ENCODE results near the gene S100A5.

The S100A5 gene

DNA sequence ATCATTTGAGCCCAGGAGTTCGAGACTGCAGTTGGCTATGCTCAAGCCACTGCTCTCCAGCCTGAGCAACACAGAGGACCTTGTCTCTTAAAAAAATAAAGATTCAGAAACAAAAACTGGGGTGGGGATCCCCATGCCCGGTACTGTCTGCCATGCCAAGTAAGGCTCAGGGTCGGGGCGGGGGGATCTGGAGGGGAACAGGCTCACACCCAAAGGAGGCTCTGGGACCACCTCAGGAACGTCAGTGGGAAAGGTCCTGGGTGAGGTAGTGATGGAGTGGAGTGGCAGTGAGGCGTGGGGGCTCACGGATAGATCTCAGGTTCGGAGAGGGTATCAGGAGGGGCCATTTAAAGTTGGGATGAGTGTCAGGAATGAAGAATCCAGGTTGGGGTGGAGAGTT lies 5.6 kb upstream of the S100A5 start:
- Histone ChIP-seq H3K36me3 (no peaks in the 10 kb centered on the region), H3K27me3 (ENCODE audit: insufficient read depth, low read depth, severe bottlenecking) (no peaks in the 10 kb centered on the region), H3K4me3 (ENCODE audit: low read depth, low read length) (no peak overlapping the region), H3K27ac (no peak overlapping the region), H3K9me3 (ENCODE audit: severe bottlenecking) (no peaks in the 10 kb centered on the region)
- TF ChIP-seq, protein P1, sequence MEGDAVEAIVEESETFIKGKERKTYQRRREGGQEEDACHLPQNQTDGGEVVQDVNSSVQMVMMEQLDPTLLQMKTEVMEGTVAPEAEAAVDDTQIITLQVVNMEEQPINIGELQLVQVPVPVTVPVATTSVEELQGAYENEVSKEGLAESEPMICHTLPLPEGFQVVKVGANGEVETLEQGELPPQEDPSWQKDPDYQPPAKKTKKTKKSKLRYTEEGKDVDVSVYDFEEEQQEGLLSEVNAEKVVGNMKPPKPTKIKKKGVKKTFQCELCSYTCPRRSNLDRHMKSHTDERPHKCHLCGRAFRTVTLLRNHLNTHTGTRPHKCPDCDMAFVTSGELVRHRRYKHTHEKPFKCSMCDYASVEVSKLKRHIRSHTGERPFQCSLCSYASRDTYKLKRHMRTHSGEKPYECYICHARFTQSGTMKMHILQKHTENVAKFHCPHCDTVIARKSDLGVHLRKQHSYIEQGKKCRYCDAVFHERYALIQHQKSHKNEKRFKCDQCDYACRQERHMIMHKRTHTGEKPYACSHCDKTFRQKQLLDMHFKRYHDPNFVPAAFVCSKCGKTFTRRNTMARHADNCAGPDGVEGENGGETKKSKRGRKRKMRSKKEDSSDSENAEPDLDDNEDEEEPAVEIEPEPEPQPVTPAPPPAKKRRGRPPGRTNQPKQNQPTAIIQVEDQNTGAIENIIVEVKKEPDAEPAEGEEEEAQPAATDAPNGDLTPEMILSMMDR (IDR thresholded peaks at IDR 0.05; ENCODE audit: low read depth, low read length), result no peak
- no peak for DNase-seq

DNA sequence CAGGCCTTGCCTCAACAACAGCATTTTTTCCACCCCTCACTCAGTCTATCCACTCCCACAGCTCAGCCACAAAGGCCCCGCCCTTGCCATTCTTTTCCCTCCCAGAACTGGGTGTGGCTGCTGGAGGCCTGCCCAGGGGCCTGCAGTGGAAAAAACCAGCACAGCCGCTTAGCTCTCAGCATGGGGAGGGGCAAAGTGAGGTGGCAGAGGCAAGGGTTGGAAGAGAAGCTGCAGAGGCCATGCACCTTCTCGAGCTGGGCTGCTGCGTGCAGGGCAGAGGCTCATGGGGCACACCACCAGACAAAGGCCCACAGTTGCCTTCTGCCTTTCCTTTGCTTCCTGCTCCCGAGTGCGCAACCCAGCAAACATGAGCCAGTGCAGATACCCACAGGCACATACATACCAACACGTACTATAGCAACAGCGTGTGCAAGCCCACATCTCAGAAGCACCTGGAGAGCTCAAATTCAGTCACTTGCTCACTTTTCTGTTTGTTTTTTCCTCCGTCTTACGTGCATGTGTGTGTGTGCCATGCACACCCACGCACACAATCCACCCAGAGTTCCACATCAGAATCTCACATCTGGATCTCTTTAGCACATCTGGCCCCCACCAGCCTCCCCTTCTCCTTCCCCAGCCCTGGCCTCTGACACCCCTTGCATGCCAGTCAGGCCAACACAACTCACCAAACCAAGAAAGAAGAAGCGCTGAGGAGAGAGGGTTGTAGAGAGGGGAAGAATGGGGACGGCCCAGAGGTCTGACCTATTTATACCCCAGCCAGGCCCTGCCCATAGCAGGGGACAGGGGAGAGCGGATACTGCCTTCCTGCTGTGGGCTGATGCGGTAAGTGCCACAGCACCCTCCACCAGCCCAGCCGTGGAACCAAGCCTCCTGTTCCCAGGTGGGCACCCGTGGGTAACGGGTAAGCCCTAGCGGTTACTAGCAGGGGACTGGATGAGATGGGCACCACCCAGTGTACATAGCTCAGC lies 4.6 kb upstream of the S100A5 start, which contains the start of gene S100A4:
TSS of gene S100A4 (minus strand) at position 740 of the 989 bp plus-strand sequence. CDS start 1,012 bp downstream, outside the sequence.
- DNase-seq, result peak; percentile 99
- H3K27me3 ChIP-seq (ENCODE audit: insufficient read depth, low read depth, severe bottlenecking), result no peaks in the 10 kb centered on the region
- peak within 1 kb of the TSS; percentile 4 for H3K27ac ChIP-seq
- no peaks in the 10 kb centered on the region for H3K36me3 ChIP-seq
- TF ChIP-seq, protein P1 (IDR thresholded peaks at IDR 0.05; ENCODE audit: low read depth, low read length), result no peak
- H3K9me3 ChIP-seq (ENCODE audit: severe bottlenecking), result no peaks in the 10 kb centered on the region
- no peak within 1 kb of the TSS for H3K4me3 ChIP-seq (ENCODE audit: low read depth, low read length)

DNA sequence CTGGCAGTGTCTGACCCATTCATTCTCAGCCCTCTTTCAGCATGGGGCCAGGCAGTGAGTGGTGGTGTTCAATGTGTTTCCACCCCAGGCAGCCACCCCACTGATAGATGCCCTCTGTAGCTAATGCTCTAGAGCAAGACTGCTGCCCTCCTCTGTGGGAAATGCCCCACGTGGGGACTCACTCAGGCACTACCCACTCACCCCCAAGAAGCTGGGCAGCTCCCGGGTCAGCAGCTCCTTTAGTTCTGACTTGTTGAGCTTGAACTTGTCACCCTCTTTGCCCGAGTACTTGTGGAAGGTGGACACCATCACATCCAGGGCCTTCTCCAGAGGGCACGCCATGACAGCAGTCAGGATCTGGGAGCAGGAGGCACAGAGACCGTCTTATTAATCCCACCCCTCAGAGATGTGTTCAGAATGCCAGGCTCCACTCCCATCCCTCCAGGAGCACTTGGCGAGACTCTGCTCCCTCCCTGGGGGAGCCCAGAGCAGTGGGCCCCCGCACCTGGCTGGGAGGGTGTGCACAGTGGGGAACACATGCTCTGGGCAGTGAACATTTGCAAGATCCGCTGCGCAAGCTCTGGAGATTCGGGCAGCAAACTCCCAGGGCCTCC lies 3.8 kb upstream of the S100A5 start:
- no peak overlapping the region for H3K4me3 ChIP-seq (ENCODE audit: low read depth, low read length)
- peak overlapping the region; percentile 4 for H3K27ac ChIP-seq
- H3K27me3 ChIP-seq (ENCODE audit: insufficient read depth, low read depth, severe bottlenecking), result no peaks in the 10 kb centered on the region
- H3K9me3 ChIP-seq (ENCODE audit: severe bottlenecking), result no peaks in the 10 kb centered on the region
- H3K36me3 ChIP-seq, result no peaks in the 10 kb centered on the region
- TF ChIP-seq, protein P1 (IDR thresholded peaks at IDR 0.05; ENCODE audit: low read depth, low read length), result no peak
- no peak for DNase-seq

DNA sequence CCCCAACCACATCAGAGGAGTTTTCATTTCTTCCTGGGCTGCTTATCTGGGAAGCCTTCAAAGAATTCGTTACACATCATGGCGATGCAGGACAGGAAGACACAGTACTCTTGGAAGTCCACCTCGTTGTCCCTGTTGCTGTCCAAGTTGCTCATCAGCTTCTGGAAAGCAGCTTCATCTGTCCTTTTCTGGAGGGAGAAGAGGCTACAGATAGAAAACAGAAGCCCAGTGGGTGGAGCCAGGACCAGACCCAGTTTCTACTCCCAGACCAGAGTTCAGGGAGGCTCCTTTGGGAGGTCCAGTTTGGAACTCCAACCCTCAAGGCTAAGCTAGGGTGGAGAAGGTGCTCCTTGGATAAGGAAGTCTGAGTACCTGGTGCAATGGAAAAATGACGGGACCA lies 3.0 kb upstream of the S100A5 start:
- DNase-seq, result no peak
- no peaks in the 10 kb centered on the region for H3K36me3 ChIP-seq
- H3K4me3 ChIP-seq (ENCODE audit: low read depth, low read length), result no peak overlapping the region
- no peaks in the 10 kb centered on the region for H3K9me3 ChIP-seq (ENCODE audit: severe bottlenecking)
- TF ChIP-seq, protein P1 (IDR thresholded peaks at IDR 0.05; ENCODE audit: low read depth, low read length), result no peak
- H3K27me3 ChIP-seq (ENCODE audit: insufficient read depth, low read depth, severe bottlenecking), result no peaks in the 10 kb centered on the region
- no peak overlapping the region for H3K27ac ChIP-seq

DNA sequence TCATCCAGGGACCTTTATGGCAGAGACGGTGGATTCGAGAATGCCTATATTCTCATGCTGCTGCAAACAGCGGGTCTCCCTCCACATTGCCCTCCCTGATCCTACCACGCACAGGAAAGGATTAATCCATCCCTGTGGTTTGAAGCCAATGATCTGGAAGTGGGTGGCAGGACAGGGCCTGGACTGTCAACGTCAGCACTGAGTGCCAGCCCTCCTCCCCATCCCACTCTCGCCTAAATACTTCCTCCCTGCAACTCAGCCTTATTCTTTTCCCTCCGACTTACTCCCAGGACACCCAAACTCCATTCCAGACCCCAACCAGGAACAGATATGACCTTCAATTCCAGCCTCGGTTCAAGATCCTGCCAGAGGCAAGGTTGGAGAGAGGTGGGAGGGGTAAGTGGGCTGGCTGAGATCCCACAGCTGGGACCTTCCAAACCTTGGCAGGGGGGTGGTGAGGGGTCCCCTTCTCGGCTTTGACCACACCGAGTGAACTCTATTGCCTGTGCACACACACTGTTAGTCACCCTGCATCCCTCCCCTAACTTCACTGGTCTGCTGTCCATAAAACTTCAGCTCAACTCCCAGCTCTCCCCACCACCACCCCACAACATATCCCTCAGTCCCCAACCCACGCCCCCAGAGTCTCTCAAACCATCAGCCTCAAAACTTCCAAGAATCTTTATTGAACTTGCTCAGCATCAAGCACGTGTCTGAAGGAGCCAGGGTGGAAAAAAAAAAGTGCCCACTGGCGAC lies 2.4 kb upstream of the S100A5 start:
- no peaks in the 10 kb centered on the region for H3K36me3 ChIP-seq
- no peak overlapping the region for H3K4me3 ChIP-seq (ENCODE audit: low read depth, low read length)
- no peak overlapping the region for H3K27ac ChIP-seq
- H3K27me3 ChIP-seq (ENCODE audit: insufficient read depth, low read depth, severe bottlenecking), result no peaks in the 10 kb centered on the region
- TF ChIP-seq, protein P1 (IDR thresholded peaks at IDR 0.05; ENCODE audit: low read depth, low read length), result no peak
- DNase-seq, result no peak
- no peaks in the 10 kb centered on the region for H3K9me3 ChIP-seq (ENCODE audit: severe bottlenecking)
